HL-60/S4 treated with phorbol 12-myristate 13-acetate at 8.2 ng/mL for 4 days and 3 days (cell line): ENCODE data around the gene SCYL1.

Experiments used
- in situ Hi-C: fragments of 300-500 bp; cut with MboI; formaldehyde crosslinking; loops from 2 replicates; pipeline ENCODE4 v1.15.0; 2022; ENCODE audit warnings: low sequenced_read_pairs

Gene SCYL1

GRCh38 chr11:65530157-65530496 lies 5.2 kb downstream of the SCYL1 start:
- in situ Hi-C loops, result no loop called here

- in situ Hi-C loops, result no loop called here
These were observed 7.6 kb downstream of the SCYL1 start for GRCh38 chr11:65532388-65533064.

GRCh38 chr11:65535102-65535501 lies 10.2 kb downstream of the SCYL1 start:
- in situ Hi-C loops, result no loop called here

GRCh38 chr11:65536412-65537295 lies 11.8 kb downstream of the SCYL1 start:
- in situ Hi-C loops, result no loop called here

DNA sequence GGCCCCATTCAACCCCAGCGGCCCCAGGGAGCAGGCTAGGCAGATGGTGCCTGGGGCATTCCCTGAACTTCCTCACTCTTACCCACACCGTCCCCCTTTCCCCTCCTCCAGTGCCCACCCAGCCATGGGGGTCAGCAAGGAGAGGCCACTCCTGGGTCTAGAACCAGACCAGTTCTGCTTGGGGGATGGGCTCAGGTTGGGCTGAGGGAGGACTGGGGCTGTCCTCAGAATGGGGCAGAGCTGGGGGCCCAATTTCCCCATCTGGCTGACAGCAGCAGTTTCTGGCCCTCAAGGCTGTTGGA lies 12.4 kb downstream of the SCYL1 start:
- in situ Hi-C loops, result no loop called here

DNA sequence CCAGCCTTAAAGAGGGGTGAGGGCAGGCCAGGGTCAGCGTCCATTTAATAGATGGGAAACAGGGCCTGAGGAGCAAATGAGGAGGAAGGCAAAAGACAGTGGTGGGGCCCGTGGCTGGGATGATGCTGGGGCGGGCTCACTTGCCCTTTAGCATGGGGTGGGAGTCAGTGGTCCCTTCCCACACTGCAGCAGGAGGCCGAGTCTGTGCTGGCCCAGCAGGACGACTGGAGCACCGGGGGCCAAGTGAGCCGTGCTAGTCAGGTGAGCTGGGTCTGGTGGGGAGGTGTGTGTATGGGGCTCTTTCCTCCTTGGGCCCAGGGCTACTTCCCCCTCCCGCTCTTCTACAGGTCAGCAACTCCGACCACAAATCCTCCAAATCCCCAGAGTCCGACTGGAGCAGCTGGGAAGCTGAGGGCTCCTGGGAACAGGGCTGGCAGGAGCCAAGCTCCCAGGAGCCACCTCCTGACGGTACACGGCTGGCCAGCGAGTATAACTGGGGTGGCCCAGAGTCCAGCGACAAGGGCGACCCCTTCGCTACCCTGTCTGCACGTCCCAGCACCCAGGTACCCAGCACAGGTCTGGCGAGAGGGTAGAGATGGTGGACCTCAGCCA lies 12.8 kb downstream of the SCYL1 start:
- in situ Hi-C loops, result no loop called here

- in situ Hi-C loops, result no loop called here
These were observed 13.5 kb downstream of the SCYL1 start for GRCh38 chr11:65538232-65538914.

- in situ Hi-C loops, result no loop called here
These were observed 14.2 kb downstream of the SCYL1 start for GRCh38 chr11:65538915-65539743.

DNA sequence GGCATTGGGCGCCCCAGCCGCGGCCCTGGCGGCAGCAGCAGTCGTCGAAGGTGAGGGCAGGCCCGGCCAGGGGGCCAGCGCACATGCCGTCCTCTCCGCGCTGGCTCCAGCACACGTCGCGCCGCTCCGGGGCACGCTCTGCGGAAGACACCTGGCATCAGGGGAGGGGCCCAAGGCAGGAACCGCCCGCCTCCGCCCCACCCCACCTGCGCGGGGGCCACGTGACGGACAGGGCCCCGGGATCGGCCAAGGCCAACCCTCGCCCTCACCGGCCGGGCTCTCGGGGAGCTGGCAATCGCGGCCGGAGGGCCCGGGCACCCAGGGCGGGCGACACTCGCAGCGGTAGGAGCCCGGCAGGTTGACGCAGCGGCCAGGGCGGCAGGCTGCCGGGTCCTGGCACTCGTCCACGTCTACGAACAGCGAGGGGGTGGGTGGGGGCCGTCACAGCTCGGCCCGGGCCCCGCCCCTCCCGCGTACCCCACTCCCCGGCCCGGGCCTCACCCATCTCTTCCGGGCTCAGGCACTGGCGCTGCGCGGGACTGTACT lies 14.9 kb downstream of the SCYL1 start:
- in situ Hi-C loops, result no loop called here

GRCh38 chr11:65540290-65541092 lies 15.6 kb downstream of the SCYL1 start:
- in situ Hi-C loops, result no loop called here

DNA sequence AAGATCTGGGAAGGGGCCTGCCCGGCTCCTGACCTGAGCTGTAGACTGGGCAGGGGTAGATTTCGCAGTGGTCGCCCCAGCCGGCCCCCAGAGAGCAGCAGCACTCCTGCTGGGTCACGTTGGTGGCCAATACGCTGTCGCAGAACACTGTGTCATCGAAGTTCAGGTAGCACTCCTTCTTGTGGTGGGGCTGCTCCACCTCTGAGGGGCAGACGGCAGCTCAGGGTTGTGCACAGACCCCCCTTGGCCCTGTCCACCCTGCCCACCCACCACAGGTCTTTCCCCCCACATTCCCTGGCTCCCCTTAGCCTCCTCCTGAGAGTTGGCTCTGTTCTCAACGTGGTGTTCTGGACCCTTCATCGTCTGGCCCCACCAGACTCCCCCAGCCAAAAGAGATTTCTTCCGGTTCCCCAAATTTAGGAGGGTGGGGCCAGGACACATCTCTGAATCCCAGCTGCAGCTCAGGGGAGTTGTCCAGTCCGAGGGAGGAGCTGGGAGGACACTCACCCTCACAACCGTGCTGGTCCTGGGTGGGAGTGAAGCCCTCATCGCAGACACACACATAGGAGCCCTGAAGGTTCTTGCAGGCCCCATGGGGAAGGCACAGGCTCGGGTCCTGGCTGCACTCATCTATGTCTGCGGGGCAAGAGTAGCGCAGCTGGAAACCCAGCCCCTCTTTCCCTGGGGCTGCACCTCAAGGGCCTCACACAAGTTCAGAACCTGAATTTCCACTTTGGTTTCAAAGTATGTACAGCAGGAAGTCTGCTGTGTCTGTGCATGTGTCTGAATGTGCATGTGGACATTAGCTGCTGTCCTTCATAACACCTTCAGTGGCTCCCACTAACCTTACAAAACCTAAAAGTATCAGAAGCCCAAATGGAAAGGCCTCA lies 16.5 kb downstream of the SCYL1 start:
- in situ Hi-C loops, result no loop called here

DNA sequence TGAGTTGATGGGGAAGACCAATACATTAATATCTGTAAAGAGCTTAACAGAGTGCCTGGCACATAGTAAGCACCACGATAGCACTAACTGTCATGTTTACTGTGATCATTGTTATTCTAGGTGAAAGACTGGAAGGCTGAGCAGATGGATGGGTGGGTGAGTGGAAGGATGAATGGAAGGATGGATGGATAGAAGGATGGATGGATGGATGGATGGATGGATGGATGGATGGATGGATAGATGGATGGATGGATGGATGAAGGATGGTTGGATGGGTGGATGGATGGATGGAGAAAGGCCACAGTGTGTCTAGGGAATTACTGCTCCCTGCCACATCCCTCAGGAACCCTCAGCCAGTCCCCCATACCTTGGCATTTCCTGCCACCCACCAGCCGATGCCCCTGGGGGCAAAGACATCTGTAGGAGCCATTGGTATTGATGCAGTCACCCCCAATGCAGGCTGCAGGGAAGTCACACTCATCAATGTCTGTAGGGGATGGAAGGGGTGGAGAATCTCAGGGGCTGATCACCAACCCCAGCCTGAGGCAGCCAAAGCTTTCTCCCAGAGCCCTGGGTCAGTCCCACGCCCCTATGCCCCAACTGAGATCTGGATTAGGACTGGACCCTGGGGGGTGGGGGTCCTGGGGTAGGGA lies 18.0 kb downstream of the SCYL1 start:
- in situ Hi-C loops, result no loop called here

- in situ Hi-C loops, result no loop called here
These were observed 21.0 kb downstream of the SCYL1 start for GRCh38 chr11:65545853-65546216.

DNA sequence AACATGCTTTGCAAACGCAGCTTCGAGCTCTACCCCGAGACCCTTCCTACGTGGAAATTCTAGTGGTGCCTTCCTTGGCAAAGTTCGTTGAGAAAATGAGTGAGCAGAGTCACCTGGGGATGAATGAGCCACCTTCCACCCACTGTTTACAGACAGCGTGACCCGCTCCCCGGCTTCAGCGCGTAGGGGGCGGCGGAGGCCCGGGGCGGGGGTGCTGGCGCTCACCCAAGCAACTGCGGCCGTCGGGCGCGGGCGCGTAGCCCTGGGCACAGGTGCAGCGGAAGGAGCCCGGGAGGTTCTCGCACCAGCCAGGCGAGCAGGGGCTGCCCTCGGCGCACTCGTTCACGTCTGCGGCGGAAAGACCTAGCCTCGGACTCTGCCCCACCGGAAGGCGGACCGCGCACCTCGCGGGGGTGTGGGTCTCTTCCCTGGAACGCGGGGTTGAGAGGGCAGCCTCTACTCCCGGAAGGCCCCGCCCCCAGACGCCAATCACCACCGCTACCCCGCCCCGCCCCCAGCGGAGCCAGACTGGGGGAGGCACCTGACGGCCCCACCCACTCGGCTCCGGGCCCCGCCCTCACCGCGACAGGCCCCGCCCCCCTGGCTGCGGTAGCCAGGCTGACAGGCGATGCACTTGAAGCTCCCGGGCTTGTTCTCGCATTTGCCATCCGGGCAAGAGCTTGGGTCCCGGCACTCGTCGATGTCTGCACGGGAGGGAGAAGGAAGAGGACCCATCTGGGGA lies 21.5 kb downstream of the SCYL1 start:
- in situ Hi-C loops, result no loop called here

GRCh38 chr11:65547446-65548125 lies 22.7 kb downstream of the SCYL1 start:
- in situ Hi-C loops, result no loop called here

GRCh38 chr11:65548395-65548794 lies 23.5 kb downstream of the SCYL1 start:
- in situ Hi-C loops, result no loop called here

GRCh38 chr11:65549096-65549495 lies 24.2 kb downstream of the SCYL1 start:
- in situ Hi-C loops, result no loop called here
